Memory B cell (primary cell): Measurements from ENCODE around the gene GPLD1.

Experiments used
- ATAC-seq: fragments of 150-1000 bp; cut with Tn5 transposase; 2 replicates; pipeline ENCODE4 v1.10.0; 2021; ENCODE audit warnings: low read depth, mild to moderate bottlenecking, moderate library complexity
- DNase-seq, 2 donors: peaks; one replicate each; pipeline ENCODE4 v3.0.0; 2022; ENCODE audit warnings: low spot score in 2 of 2
- H3K27ac Mint-ChIP-seq: one replicate; pipeline ENCODE4 v1.8.0; 2022; ENCODE audit warnings: mild to moderate bottlenecking, moderate library complexity, mixed read lengths
- H3K27me3 Mint-ChIP-seq: one replicate; pipeline ENCODE4 v1.8.0; 2022; ENCODE audit warnings: mixed read lengths
- H3K36me3 Mint-ChIP-seq: one replicate; pipeline ENCODE4 v1.8.0; 2022; ENCODE audit warnings: mild to moderate bottlenecking, mixed read lengths
- H3K4me1 Mint-ChIP-seq: one replicate; pipeline ENCODE4 v1.8.0; 2022; ENCODE audit warnings: mixed read lengths
- H3K4me3 Mint-ChIP-seq: one replicate; pipeline ENCODE4 v1.8.0; 2022; ENCODE audit warnings: mild to moderate bottlenecking, moderate library complexity, mixed read lengths
- H3K9me3 Mint-ChIP-seq: one replicate; pipeline ENCODE4 v1.8.0; 2022; ENCODE audit warnings: mixed read lengths

The GPLD1 gene

GRCh38 chr6:24455061-24455460 is 34.3 kb downstream of the GPLD1 start:
- H3K9me3 Mint-ChIP-seq: no peaks in the 10 kb centered on the region
- peaks cover 1% of the 10 kb centered on the region for H3K36me3 Mint-ChIP-seq
- H3K4me3 Mint-ChIP-seq: no peak overlapping the region
- H3K27me3 Mint-ChIP-seq: no peaks in the 10 kb centered on the region
- no peak for DNase-seq
- no peak overlapping the region for H3K27ac Mint-ChIP-seq
- no peak for ATAC-seq
- H3K4me1 Mint-ChIP-seq: no peaks in the 10 kb centered on the region

- no peaks in the 10 kb centered on the region for H3K27me3 Mint-ChIP-seq
- no peaks in the 10 kb centered on the region for H3K9me3 Mint-ChIP-seq
- DNase-seq: no peak
- H3K36me3 Mint-ChIP-seq: peaks cover 1% of the 10 kb centered on the region
- H3K4me3 Mint-ChIP-seq: no peak overlapping the region
- no peaks in the 10 kb centered on the region for H3K4me1 Mint-ChIP-seq
- H3K27ac Mint-ChIP-seq: no peak overlapping the region
- ATAC-seq: no peak
Observed at GRCh38 chr6:24454452-24454851, 34.9 kb downstream of the GPLD1 start.

GRCh38 chr6:24453921-24454320 is 35.5 kb downstream of the GPLD1 start:
- Mint-ChIP-seq H3K36me3 (peaks cover 1% of the 10 kb centered on the region), H3K4me3 (no peak overlapping the region), H3K9me3 (no peaks in the 10 kb centered on the region), H3K27me3 (no peaks in the 10 kb centered on the region), H3K4me1 (no peaks in the 10 kb centered on the region), H3K27ac (no peak overlapping the region)
- DNase-seq: no peak
- no peak for ATAC-seq

- Mint-ChIP-seq H3K27ac (no peak overlapping the region), H3K27me3 (no peaks in the 10 kb centered on the region), H3K36me3 (peaks cover 1% of the 10 kb centered on the region), H3K4me1 (no peaks in the 10 kb centered on the region), H3K9me3 (no peaks in the 10 kb centered on the region), H3K4me3 (no peak overlapping the region)
- no peak for ATAC-seq
- no peak for DNase-seq
Observed at GRCh38 chr6:24451581-24452388, 37.6 kb downstream of the GPLD1 start.

GRCh38 chr6:24448828-24449525 is 40.4 kb downstream of the GPLD1 start:
- DNase-seq (no peak), ATAC-seq (no peak)
- Mint-ChIP-seq H3K4me3 (no peak overlapping the region), H3K9me3 (no peaks in the 10 kb centered on the region), H3K27me3 (no peaks in the 10 kb centered on the region), H3K36me3 (peaks cover 4% of the 10 kb centered on the region), H3K27ac (no peak overlapping the region), H3K4me1 (no peaks in the 10 kb centered on the region)

GRCh38 chr6:24448396-24448795 is 41.0 kb downstream of the GPLD1 start:
- no peak for ATAC-seq
- Mint-ChIP-seq H3K27me3 (no peaks in the 10 kb centered on the region), H3K27ac (no peak overlapping the region)

GRCh38 chr6:24446670-24447069 is 42.7 kb downstream of the GPLD1 start:
- H3K27me3 Mint-ChIP-seq: no peaks in the 10 kb centered on the region
- H3K27ac Mint-ChIP-seq: no peak overlapping the region
- ATAC-seq: no peak
- H3K9me3 Mint-ChIP-seq: no peaks in the 10 kb centered on the region
- DNase-seq: no peak
- H3K4me3 Mint-ChIP-seq: no peak overlapping the region
- H3K4me1 Mint-ChIP-seq: no peaks in the 10 kb centered on the region
- peaks cover 4% of the 10 kb centered on the region for H3K36me3 Mint-ChIP-seq

More at GRCh38 chr6:24448396-24448795, 41.0 kb downstream of the GPLD1 start:
- peaks cover 4% of the 10 kb centered on the region for H3K36me3 Mint-ChIP-seq
- DNase-seq: no peak
- H3K9me3 Mint-ChIP-seq: no peaks in the 10 kb centered on the region
- no peaks in the 10 kb centered on the region for H3K4me1 Mint-ChIP-seq
- H3K4me3 Mint-ChIP-seq: no peak overlapping the region

- H3K9me3 Mint-ChIP-seq: no peaks in the 10 kb centered on the region
- no peak overlapping the region for H3K4me3 Mint-ChIP-seq
- ATAC-seq: no peak
- no peaks in the 10 kb centered on the region for H3K4me1 Mint-ChIP-seq
- no peak for DNase-seq
- H3K27me3 Mint-ChIP-seq: no peaks in the 10 kb centered on the region
- peaks cover 4% of the 10 kb centered on the region for H3K36me3 Mint-ChIP-seq
- no peak overlapping the region for H3K27ac Mint-ChIP-seq
Observed at GRCh38 chr6:24445704-24446103, 43.7 kb downstream of the GPLD1 start.

GRCh38 chr6:24444588-24444987 is 44.8 kb downstream of the GPLD1 start:
- Mint-ChIP-seq H3K4me1 (no peaks in the 10 kb centered on the region), H3K36me3 (peaks cover 4% of the 10 kb centered on the region), H3K27ac (no peak overlapping the region), H3K9me3 (no peaks in the 10 kb centered on the region), H3K27me3 (no peaks in the 10 kb centered on the region), H3K4me3 (no peak overlapping the region)
- ATAC-seq (no peak), DNase-seq (no peak)

GRCh38 chr6:24441599-24441904 is 47.8 kb downstream of the GPLD1 start:
- Mint-ChIP-seq H3K4me1 (no peaks in the 10 kb centered on the region), H3K36me3 (peaks cover 4% of the 10 kb centered on the region), H3K27me3 (no peaks in the 10 kb centered on the region), H3K4me3 (no peak overlapping the region), H3K9me3 (no peaks in the 10 kb centered on the region), H3K27ac (no peak overlapping the region)
- no peak for ATAC-seq
- no peak for DNase-seq

- H3K36me3 Mint-ChIP-seq: peaks cover 4% of the 10 kb centered on the region
- ATAC-seq: no peak
- H3K4me3 Mint-ChIP-seq: no peak overlapping the region
- H3K27me3 Mint-ChIP-seq: no peaks in the 10 kb centered on the region
- no peaks in the 10 kb centered on the region for H3K9me3 Mint-ChIP-seq
- no peak for DNase-seq
- H3K27ac Mint-ChIP-seq: no peak overlapping the region
- H3K4me1 Mint-ChIP-seq: no peaks in the 10 kb centered on the region
Observed at GRCh38 chr6:24440897-24441598, 48.3 kb downstream of the GPLD1 start.

- Mint-ChIP-seq H3K27ac (no peak overlapping the region), H3K36me3 (no peaks in the 10 kb centered on the region), H3K27me3 (no peaks in the 10 kb centered on the region), H3K4me1 (no peaks in the 10 kb centered on the region), H3K9me3 (no peaks in the 10 kb centered on the region), H3K4me3 (no peak overlapping the region)
- DNase-seq: no peak
- no peak for ATAC-seq
Observed at GRCh38 chr6:24439858-24440539, 49.4 kb downstream of the GPLD1 start.

GRCh38 chr6:24436979-24437378 is 52.4 kb downstream of the GPLD1 start:
- no peak for ATAC-seq
- Mint-ChIP-seq H3K27me3 (no peaks in the 10 kb centered on the region), H3K36me3 (no peaks in the 10 kb centered on the region), H3K4me1 (no peaks in the 10 kb centered on the region), H3K9me3 (no peaks in the 10 kb centered on the region), H3K27ac (no peak overlapping the region), H3K4me3 (no peak overlapping the region)
- no peak for DNase-seq

- H3K4me1 Mint-ChIP-seq: no peaks in the 10 kb centered on the region
- no peak for DNase-seq
Observed at GRCh38 chr6:24432611-24433010, 56.8 kb downstream of the GPLD1 start.

More at GRCh38 chr6:24432611-24433010, 56.8 kb downstream of the GPLD1 start:
- ATAC-seq: no peak
- H3K36me3 Mint-ChIP-seq: no peaks in the 10 kb centered on the region
- no peaks in the 10 kb centered on the region for H3K9me3 Mint-ChIP-seq
- no peak overlapping the region for H3K27ac Mint-ChIP-seq
- no peak overlapping the region for H3K4me3 Mint-ChIP-seq
- H3K27me3 Mint-ChIP-seq: no peaks in the 10 kb centered on the region
